HT1080 (cell line): ENCODE measurements around the gene ASB14. TPM values are rescaled to one million over a fixed set of nuclear protein-coding genes. Genes with fewer than 3 reads are reported as not detected.

Experiments
- DNase-seq: peaks from one replicate; pipeline ENCODE4 v3.0.0-alpha.2; 2015; ENCODE audit warnings: low read depth
- total RNA-seq: library from RNA; depleted of rRNA; stranded (reverse); fragments of >200 nt; shearing (Covaris generic); gene quantifications from 2 replicates; pipeline ENCODE4 v1.2.3, GENCODE V29; 2014; rRNA removed

Gene ASB14
- total RNA-seq, 1 experiment from 2014 or later, result not detected

GRCh38 chr3:57261929-57262328, 30.6 kb downstream of the ASB14 start:
- DNase-seq, result no peak

DNA sequence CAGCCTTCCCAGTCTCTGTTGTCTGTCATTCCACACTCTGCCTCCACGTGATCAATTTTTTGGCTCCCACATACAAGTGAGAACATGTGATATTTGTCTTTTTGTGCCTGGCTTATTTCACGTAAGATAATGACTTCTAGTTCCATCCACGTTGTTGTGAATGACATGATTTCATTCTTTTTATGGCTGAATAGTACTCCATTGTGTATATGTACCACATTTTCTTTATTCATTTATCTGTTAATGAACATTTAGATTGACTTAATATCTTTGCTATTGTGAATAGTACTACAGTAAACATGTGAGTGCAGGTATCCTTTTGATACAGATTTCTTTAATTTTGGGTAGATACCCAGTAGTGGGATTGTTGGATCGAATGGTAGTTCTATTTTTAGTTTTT, 31.4 kb downstream of the ASB14 start:
- no peak for DNase-seq

- no peak for DNase-seq
These were observed 34.8 kb downstream of the ASB14 start for GRCh38 chr3:57257678-57258077.

DNA sequence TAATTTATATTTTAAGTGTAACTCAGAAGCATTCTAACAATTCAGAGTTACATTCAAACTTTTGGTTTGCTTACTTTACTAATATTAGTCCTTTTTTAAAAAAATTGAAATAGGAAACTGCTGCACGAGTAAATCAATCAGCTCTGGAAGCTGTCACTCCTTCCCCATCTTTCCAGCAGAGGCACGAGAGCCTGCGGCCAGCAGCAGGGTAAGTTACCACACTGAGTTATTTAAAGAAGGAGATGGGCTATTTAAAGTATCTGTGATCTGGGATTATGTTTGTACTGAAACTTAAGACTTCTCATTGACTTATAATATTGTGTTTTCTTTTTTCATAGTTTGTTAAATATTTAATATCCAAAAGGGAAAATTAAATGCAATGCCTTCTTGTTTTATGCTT, 35.6 kb downstream of the ASB14 start:
- DNase-seq, result no peak

DNA sequence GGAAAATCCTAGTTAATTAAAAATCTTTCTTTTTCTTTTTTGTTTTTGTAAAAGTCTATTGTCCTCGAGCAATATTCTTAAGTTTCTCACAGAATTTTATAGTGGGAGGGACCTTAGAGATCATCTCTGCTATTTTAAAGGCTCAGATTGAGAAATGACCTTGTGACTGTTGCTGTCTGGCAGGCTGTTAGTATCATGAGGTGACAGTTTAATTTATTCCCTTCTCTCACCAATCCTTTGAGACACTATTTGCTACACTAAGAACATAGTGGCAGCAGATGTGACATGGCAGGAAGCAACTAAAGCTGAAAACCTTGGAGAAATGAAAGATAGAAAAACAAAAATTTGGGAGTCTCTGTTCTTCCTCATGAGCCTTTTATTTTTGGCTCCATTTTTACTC, 40.1 kb downstream of the ASB14 start:
- no peak for DNase-seq

DNA sequence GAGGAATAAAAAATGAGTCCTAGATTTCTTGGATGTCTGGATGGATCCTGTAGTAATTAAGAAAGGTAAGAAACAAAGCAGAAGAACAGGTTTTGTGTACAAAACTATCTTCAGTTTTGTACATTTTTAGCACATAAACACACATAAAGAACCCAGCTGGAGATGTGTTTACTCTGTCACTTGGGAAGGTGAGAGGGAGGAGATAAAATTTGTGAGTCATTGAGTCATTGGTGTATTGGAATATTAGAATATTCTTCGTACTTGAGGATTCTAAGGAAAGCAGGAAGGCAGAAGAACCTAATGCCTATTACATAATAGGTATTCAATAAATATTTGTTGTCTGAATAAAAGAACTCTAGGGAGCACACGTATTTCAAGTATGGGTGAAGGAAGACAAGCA, 47.5 kb downstream of the ASB14 start:
- DNase-seq, result no peak

DNA sequence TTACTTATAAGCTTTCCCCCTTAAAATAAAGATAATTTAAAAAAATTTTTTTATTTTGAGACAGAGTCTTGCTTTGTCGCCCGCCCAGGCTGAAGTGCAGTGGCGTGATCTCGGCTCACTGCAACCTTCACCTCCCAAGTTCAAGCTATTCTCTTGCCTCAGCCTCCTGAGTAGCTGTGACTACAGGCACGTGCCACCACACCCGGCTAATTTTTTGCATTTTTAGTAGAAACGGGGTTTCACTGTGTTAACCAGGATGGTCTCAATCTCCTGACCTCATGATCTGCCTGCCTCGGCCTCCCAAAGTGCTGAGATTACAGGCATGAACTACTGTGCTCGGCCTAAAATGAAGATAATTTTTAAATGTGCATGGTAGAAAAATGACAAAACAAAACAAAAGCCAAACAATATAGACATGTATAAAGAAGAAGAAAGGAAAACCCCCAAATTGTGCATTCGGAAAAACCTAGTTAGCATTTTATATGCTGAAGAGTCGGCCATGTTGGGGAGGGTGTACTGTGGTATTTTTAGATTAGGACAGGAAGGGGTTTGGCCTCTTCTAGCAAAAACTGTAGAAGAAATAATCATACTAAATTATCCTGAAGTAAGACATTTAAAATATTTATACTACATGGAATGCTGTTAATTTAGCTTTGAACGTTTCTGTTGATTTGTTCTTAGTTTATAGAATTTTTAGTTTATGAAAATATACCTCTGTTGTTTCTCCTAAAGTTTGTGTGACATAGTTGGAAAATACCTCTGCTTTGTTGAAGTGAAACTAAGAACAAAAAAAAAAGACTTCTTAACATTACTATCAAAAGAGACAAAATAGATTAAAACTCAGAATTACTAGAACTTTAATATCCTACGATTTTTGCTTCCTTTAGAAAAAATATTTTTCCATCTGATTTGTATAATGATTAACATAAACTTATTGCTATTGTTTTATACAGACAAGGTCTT, 57.6 kb downstream of the ASB14 start:
- no peak for DNase-seq

GRCh38 chr3:57233799-57234198, 58.7 kb downstream of the ASB14 start:
- no peak for DNase-seq

- no peak for DNase-seq
These were observed 62.5 kb downstream of the ASB14 start for GRCh38 chr3:57230006-57230405.

DNA sequence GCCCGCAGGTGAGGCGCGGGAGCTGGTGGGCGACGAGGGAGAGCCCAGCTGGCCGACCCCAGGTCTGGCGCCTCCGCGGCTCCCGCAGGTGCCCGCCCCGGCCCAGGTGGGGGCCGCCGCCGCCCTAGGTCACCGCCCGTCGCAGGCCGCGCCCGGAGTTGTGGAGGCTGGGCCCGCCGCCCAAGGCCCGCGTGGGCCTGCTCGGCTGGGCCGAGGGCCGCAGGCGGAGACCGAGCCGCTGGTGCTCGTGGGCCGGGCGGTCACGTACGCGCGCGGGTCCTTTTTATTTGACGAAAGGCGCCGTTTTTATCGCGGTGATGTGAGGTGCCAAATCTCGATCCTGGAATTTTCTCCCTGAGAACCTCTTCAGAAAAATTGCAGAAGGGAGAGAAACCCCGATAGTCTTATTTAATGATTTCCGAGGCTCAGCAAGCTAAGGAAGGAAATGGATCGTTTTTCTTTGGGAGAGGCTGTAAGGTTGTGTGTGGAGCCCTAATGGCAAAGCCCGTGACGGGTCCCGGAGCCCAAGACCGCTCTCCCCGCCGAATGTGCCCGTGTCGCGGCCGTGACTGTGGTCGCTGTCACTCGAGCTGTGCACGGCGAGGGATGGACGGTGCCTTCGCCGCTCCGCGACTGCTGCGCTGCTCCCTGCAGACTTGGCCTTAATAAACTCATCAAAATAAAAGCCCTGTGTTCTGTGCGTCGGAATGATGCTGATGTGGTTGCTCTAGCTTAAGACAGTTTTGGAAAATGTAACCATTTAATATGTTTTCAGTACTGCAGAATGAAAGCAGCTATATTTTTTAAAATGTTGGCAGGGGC, 64.3 kb downstream of the ASB14 start:
- DNase-seq, result peak; percentile 59

- peak; percentile 89 for DNase-seq
These were observed 65.1 kb downstream of the ASB14 start, which contains the start of gene APPL1 for GRCh38 chr3:57227204-57227929. TSS of gene APPL1 (plus strand) at chr3:57227729. CDS start at chr3:57227884, 155 bp downstream.

GRCh38 chr3:57226176-57226575, 66.3 kb downstream of the ASB14 start:
- DNase-seq, result no peak

DNA sequence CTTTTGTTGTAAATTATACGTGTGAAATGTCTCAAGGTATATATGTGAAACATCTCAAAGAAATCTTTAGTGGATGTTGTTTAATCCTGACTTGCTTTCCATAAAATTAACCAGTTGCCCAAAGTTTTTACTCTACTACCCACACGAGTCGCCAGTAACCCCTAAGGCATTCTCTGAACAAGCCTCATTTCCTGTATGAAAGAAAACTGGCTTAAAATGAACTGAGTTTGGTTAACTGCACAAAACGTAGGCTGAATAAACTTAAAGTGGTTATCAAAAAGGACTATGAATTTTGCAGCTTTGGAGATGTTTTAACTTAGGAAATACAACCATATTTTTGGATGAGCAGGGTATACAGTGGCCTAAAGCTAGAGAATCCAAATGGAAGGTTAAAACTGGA, 67.6 kb downstream of the ASB14 start:
- no peak for DNase-seq

GRCh38 chr3:57221883-57222282, 70.6 kb downstream of the ASB14 start:
- peak; percentile 13 for DNase-seq

Other genes starting within 250 kb of the ASB14 start
- 0.80 and 1.6 TPM in 2 replicates for gene SPATA12, start 232.0 kb downstream of the ASB14 start, total RNA-seq
- gene IL17RD, start 127.3 kb downstream of the ASB14 start, total RNA-seq, result 4.3 and 5.7 TPM in 2 replicates
- 0.20 and 1.3 TPM in 2 replicates for gene HESX1, start 92.7 kb downstream of the ASB14 start, total RNA-seq
- gene APPL1, start 65.0 kb downstream of the ASB14 start, total RNA-seq, result 44.9 and 46.1 TPM in 2 replicates